Eye (tissue), 1 donor: ENCODE measurements around the gene PGS1.

Experiments
- DNase-seq: peaks from one replicate; pipeline ENCODE4 v3.0.0-alpha.2; 2015

The PGS1 gene

GRCh38 chr17:78387977-78388941 lies 9.8 kb downstream of the PGS1 start:
- DNase-seq = no peak

- DNase-seq = peak; percentile 73
Observed at GRCh38 chr17:78390241-78391050, 12.0 kb downstream of the PGS1 start.

GRCh38 chr17:78391051-78391431 lies 12.6 kb downstream of the PGS1 start:
- no peak for DNase-seq

GRCh38 chr17:78391843-78392242 lies 13.4 kb downstream of the PGS1 start:
- no peak for DNase-seq

- DNase-seq = no peak
Observed at GRCh38 chr17:78392295-78392694, 13.8 kb downstream of the PGS1 start.

- DNase-seq = no peak
Observed at GRCh38 chr17:78393575-78393974, 15.1 kb downstream of the PGS1 start.

- DNase-seq = no peak
Observed at GRCh38 chr17:78394209-78394608, 15.8 kb downstream of the PGS1 start.

- no peak for DNase-seq
Observed at GRCh38 chr17:78395155-78395554, 16.7 kb downstream of the PGS1 start.

GRCh38 chr17:78396441-78397337 lies 18.2 kb downstream of the PGS1 start:
- DNase-seq = no peak

GRCh38 chr17:78397681-78398101 lies 19.2 kb downstream of the PGS1 start:
- DNase-seq = no peak

GRCh38 chr17:78398390-78398789 lies 19.9 kb downstream of the PGS1 start:
- no peak for DNase-seq

GRCh38 chr17:78399028-78399692 lies 20.7 kb downstream of the PGS1 start:
- no peak for DNase-seq

- DNase-seq = no peak
Observed at GRCh38 chr17:78399693-78400144, 21.3 kb downstream of the PGS1 start.

GRCh38 chr17:78400581-78401240 lies 22.3 kb downstream of the PGS1 start:
- no peak for DNase-seq

GRCh38 chr17:78401246-78401645 lies 22.8 kb downstream of the PGS1 start:
- DNase-seq = no peak

- no peak for DNase-seq
Observed at GRCh38 chr17:78401891-78402290, 23.4 kb downstream of the PGS1 start.

- no peak for DNase-seq
Observed at GRCh38 chr17:78403822-78404221, 25.4 kb downstream of the PGS1 start.

GRCh38 chr17:78406396-78406795 lies 27.9 kb downstream of the PGS1 start:
- DNase-seq = no peak

- DNase-seq = no peak
Observed at GRCh38 chr17:78406920-78407319, 28.5 kb downstream of the PGS1 start.

- DNase-seq = no peak
Observed at GRCh38 chr17:78407387-78408000, 29.0 kb downstream of the PGS1 start.

GRCh38 chr17:78408476-78409050 lies 30.1 kb downstream of the PGS1 start:
- DNase-seq = no peak
